HG02759 (cell line): ENCODE measurements around the gene BLOC1S3.

Experiments
- ATAC-seq: cut with Tn5 transposase; IDR thresholded peaks from one replicate; pipeline ENCODE4 v1.9.1; 2021; ENCODE audit warnings: mild to moderate bottlenecking, moderate library complexity; ENCODE audit not compliant: unreplicated experiment

The BLOC1S3 gene

DNA sequence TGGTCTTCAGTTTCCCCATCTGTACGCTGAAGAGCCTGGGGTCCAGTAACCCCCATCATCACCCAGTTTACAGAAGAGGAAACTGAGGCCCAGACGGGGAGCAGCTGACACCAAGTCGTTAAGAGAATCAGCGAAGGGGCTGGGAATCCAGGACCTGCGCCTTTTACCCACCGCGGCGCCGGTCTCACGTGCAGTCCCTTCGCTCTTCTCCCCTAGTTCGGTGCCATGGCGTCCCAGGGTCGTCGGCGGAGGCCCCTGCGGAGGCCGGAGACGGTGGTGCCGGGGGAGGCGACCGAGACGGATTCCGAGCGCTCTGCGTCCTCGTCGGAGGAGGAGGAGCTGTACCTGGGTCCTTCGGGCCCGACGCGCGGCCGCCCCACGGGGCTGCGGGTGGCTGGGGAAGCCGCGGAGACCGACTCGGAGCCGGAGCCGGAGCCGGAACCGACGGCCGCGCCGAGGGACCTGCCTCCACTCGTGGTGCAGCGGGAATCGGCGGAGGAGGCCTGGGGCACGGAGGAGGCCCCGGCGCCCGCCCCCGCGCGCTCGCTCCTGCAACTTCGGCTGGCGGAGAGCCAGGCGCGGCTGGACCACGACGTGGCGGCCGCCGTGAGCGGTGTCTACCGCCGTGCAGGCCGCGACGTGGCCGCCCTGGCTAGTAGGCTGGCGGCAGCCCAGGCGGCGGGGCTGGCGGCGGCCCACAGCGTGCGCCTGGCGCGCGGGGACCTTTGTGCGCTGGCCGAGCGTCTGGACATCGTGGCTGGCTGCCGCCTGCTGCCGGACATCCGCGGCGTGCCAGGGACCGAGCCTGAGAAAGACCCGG, 698 bp downstream of the BLOC1S3 start:
- no peak for ATAC-seq

DNA sequence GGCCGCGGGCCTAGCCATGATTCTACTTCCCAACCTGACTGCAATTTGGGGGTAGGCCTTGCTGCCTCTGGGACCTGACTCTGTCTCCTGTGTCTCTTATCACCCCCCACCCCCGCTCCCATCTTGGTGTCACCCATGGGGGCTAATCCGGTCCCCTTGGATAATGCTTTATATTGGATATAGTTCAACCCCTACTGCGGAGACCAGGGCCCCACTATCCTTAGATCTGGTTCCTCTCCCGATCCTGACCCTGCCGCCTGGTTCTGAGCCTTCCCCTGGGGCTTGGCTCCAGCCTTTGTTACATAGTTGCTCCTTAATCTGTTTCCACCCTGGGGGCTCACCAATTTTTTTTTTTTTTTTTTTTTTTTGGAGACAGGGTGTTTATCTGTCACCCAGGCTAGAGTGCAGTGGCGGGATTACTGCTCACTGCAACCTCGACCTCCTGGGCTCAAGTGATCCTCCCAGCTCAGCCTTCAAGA, 1.3 kb downstream of the BLOC1S3 start:
- no peak for ATAC-seq

DNA sequence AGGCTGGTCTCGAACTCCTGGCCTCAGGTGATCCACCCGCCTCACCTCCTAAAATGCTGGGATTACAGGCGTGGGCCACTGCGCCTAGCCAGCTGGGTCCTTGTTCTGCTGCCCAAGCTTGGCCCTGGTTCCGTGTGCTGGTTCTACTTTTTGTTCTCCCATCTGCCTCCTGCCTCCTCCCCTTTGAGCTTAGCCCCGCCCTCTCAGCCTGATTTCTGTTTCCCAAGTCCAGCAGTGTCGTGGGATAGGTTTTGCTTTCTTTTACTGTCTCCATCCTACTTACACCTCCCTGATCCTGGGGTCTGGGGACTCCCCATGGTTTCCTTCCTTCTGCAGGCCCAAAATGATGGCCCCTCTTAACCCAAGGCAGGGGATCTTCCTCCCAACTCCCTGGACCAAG, 2.4 kb downstream of the BLOC1S3 start:
- no peak for ATAC-seq

DNA sequence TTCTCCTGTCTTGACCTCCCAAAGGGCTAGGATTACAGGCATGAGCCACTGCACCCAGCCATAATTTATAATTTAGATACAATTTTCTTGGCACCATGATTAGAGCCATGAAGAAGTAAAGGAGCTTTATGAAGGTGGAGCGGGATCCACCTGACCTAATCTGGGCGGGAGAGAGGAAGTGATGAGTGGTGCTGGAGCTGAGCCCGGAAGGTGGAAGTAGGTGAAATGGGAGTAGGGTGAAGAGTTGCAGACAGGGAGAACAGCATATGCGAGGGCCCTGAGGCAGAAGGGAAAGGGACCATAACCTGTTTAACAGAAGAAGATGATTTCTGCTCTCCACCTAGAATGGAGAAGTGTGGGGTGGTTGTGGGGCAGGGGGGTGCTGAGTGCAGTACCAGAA, 4.2 kb downstream of the BLOC1S3 start:
- ATAC-seq = no peak

DNA sequence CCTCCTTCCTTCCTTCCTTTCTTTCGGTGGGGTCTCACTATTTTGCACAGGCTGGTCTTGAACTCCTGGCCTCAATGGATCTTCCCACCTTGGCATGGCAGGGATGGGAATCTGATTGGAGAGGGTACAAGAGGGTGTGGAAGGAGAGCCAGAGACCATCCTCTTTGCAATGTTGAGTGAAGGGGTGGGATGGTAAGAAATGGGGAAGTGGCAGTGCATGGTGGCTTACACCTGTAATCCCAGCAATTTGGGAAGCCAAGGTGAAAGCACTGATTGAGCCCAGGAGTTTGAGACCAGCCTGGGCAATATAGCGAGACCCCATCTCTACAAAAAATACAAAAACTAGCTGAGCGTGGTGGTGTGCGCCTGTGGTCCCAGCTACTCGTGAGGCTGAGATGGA, 5.5 kb downstream of the BLOC1S3 start:
- ATAC-seq = no peak

DNA sequence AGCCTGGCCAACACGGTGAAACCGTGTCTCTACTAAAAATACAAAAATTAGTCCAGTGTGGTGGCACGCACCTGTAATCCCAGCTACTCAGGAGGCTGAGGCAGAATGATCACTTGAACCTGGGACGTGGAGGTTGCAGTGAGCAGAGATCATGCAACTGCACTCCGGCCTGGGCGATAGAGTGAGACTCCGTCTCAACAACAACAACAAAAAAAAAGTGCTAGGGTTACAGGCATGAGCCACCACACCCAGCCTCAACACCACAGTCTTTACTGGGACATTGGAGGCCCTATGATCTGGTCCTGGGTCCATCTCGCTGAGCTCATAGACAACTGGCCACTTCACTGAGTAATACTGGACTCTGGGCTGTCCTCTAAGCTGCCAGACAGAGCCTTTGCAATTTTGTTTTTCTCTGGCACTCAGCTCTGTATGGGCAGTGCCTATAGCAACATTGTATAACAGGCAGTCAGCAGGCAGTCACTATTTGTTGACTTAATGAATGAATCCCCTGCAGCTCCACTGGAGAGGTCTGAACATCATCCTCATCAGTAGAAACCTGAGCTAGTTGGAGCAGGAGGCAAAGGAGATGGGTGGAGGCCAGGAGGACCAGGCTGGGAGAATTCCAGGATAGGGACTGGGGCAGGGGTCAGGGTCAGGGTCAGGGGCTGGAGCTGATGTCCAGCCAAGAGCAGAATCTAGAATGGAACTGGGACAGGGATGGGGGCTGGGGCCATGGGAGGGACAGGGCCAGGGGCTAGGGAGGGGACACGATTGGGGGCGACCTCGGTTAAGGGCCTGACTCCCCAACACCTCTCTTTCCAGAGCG, 8.1 kb downstream of the BLOC1S3 start:
- no peak for ATAC-seq

DNA sequence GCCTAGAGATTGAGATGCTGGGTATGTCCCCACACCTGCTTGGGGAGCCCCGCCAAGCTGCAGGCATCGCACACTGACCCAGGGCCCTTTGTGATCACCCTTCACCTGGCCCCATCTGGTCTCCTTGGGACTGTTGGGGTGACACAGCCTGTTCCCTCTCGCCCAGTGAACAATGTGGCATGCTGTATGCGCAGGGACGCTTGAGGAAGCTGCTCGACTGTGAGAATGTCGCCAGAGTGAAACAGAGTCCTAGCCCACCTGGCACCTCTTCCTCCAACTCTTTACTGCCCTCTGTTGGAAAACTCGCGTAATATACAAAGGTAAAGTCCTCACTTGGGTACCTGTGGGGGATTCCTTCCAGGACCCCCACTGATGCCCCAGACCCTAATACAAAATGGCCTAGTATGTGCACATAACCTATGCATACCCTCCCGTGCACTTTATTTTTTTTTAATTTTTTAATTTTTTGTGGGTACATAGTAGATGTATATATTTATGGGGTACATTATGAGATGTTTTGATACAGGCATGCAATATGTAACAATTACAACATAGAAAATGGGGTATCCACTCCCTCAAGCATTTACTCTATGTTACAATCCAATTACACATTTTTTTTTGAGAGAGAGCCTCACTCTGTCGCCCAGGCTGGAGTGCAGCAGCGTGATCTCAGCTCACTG, 9.0 kb downstream of the BLOC1S3 start:
- ATAC-seq = no peak

DNA sequence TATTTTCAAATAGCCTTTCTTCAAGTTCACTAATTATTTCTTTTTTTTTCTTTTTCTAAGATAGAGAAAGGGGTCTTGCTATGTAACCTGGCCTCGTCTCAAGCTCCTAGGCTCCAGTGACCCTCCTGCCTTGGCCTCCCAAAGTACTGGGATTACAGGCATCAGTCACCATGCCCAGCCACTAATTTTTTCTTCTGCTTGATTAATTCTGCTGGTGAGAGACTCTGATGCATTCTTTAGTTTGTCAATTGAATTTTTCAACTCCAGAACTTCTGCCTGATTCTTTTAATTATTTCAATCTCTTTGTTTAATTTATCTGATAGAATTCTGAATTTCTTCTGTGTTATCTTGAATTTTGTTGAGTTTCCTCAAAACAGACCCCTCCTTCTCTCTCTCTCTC, 11.4 kb downstream of the BLOC1S3 start:
- ATAC-seq = no peak

DNA sequence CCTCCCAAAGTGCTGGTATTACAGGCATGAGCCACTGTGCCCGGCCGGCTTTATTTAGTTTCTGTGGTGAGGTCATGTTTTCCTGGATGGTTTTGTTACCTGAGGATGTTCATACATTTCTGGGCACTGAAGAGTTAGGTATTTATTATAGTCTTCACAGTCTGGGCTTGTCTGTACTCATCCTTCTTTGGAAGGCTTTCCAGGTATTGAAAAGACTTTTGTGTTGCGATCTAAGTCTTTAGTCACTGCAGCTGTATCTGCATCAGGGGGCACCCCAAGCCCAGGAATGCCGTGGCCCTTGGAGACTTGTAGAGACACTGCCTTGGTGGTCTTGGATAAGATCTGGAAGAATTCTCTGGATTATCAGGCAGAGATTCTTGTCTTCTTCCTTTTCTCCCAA, 12.8 kb downstream of the BLOC1S3 start:
- ATAC-seq = no peak

DNA sequence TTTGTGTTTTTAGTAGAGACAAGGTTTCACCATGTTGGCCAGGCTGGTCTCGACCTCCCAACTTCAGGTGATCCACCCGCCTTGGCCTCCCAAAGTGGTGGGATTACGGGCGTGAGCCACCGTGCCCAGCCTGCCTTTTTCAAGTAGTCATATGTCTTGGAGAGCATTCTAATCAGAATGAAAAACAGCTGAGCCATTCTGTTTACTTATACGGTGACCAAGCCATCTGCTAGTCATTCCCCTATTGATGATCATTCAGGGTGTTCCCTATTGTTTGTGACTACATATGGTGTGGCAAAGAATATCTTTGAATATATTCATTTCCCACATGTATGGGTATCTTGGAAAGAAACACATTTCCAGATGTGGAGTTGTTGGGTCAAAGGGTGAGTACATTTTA, 17.2 kb downstream of the BLOC1S3 start:
- ATAC-seq = no peak

DNA sequence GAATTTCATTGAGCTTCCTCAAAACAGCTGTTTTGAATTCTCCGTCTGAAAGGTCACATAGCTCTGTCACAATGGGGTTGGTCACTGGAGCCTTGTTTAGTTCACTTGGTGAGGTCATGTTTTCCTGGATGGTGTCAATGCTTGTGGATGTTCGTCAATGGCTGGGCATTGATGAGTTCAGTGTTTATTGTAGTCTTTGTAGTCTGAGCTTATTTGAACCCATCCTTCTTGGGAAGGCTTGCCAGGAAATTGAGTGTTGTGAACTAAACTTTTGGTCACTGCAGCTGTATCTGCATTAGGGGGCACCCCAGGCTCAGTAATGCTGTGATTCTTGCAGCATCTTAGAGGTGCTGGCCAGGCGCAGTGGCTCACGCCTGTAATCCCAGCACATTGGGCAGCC, 22.0 kb downstream of the BLOC1S3 start:
- ATAC-seq = no peak

DNA sequence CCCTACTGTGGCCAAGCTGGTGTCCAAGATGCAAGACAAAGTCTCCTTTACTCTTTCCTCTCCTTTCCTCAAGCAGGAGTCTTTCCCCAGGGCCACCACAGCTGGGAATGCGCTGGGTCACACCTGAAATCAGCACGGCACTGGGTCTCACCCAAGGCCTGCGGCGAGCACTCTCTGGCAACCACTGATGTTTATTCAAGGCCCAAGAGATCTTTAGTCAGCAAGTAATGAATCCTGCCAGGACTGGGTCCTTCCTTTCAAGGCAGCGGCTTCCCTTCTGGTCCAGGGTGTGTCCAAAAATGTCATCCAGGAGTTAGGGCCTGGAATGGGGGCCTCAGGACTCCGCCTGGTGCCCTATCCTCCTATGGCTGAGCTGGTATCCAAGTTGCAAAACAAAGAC, 24.1 kb downstream of the BLOC1S3 start:
- ATAC-seq = no peak

DNA sequence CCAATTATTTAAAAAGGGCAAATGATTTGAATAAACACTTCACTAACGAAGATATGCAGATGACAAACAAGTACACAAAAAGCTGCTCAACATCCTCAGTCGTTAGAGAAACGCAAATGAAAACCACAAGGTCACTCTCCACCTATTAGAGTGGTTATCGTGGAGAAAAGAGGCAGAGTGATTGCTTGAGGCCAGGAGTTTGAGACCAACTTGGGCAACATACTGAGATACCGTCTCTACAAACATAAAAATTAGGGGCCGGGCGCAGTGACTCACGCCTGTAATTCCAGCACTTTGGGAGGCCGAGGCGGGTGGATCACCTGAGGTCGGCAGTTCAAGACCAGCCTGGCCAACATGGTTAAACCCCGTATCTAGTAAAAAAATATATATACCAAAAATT, 27.2 kb downstream of the BLOC1S3 start:
- ATAC-seq = no peak

DNA sequence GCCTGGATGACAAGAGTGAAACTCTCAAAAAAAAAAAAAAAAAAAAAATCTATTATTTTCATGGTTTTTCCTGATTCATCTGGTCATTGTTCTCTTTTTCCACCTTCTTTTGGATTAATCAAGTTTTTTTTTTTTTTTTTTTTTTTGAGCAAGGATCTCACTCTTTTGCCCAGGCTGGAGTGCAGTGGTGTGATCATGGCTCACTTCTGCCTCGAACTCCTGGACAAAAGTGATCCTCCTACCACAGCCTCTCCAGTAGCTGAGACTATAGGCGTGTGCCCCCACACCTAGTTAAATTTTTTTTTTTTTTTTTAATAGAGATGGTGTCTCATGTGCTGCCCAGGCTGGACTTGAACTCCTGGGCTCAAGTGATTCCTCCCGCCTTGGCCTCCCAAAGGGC, 27.7 kb downstream of the BLOC1S3 start:
- ATAC-seq = no peak

DNA sequence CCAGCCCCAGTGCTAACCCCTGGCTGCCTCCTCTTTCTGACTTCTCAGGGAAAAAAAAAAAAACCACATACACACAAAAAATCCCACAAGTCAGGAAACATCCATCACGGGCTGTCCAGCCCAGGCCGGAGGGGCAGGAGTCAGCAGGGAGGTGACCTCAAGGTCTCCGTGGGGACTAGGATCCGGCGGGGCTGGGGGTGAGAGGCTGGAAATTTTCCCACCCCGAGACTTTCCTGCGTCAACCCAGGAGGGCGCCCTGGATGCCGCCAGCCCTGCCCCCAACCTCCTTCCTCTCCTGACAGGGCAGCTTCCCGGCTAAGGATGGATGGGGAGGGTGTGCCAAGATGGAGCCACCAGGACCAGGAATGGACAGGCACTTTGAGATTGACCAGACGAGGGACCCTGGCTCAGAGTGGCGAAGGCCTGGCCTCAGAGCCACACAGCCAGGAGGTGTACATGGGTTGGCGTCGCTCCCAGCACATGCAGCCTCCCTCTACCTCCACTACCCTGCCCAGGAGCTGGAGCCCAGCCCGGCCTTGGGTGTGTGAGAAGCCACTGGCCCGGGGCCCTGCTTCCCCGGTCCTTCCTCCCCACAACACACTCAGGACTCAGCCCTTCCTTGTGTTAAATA, 33.3 kb downstream of the BLOC1S3 start:
- ATAC-seq = no peak

DNA sequence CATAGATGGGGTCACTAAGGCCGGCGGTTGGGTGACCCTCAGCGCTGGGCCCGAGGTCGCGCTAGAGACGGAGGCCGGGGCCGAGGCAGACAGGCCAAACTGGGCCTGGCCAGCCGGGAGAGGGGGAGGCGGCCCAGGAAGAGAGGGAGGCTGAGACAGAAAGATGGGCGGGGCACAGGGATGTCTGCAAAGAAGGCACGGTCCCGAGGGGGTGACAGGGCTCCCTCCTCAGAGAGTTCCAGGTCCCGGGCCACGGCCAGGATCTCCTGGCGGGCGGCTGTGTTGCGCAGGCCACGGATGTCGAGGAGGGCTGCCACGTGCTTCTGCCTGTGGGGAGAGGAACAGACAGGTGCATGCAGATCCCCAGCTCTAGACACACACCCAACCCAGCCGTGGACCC, 34.4 kb downstream of the BLOC1S3 start:
- ATAC-seq = no peak

DNA sequence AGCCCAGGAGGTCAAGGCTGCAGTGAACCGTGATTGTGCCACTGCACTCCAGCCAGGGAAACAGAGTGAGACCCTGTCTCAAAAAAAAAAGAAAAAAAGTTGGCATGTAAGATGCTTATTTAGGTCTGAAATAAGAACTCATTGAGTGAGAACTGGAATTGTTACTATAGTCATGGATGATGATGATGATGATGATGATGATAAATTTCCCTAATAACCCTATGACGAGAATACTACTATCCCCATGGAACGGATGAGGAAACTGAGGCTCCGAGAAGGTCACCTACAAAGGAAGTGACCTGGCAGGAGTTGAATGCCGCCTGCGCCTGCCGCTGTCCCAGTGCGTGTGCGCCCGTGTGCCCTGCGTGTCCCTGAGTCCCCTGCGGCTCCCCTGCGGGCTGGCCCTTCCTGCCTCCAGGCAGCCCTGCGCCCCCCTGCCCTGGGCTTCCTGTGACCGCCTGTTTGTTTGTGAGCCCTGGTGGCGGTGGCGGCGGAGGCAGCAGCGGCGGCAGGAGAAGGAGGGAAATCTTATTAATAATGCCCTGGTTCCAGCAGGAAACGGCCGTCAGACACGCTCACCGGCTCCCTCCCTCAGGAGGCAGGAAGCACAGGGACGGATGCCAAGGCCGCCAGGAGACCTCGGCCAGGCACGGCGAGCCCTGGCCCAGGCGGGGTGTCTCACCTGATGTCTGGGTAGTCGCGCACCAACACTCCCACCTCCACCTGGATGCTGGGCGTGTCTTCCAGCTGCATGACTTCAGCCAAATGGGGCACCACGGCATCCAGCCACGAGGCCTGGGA, 37.0 kb downstream of the BLOC1S3 start:
- no peak for ATAC-seq

DNA sequence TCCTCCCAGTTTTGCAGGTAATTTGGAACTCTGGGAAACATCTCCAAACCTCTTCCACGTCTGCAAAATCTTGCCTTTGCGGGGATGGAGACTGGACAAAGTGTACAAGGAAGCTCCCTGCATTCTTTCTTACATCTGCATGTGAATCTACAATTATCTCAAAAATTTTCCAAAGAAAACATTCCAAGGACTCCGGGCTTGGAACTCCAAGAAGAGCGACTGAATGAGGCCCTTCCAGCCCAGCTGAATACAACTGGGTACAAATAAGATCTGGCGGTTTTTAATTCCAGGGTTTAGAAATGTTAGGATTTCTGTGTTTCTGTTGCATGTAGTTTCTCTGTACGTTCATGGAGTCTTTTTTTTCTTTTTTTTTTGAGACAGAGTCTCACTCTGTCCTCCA, 38.1 kb downstream of the BLOC1S3 start:
- ATAC-seq = no peak

DNA sequence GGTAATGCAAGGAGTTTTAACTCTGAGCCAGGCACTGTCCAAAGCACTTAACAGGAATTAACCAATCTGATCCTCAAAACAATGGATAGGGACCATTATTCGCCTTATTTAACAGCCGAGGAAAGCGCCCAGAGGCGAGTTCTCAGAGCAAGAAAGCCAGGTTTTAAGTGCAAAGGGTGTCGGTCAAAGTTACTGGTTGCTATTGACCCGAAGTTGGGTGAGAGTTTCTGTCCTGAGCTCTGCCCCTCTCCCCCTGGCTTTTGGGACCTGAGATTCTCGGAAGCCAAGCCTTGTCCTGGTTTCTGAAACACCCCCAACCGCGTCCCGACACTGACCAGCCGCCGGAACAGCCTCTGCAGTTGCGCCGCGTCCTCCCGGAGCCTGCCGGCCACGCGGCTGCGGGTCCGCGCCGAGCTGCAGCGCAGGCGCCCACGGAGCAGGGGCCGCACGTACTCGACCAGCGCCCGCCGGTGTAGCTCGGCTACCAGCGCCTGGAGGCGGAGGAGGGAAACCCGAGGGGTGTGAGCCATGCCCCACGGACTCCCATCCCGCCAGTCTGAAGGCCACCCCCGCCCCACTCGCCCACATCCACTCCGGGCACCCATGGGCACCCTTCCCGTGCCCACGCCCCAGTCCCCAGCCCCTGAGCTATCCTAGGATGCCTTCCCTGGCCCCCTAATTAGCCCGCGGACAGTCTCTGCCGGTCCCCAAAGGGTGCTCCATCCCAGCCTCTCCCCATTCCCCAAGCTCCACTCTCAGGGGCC, 38.8 kb downstream of the BLOC1S3 start:
- no peak for ATAC-seq

DNA sequence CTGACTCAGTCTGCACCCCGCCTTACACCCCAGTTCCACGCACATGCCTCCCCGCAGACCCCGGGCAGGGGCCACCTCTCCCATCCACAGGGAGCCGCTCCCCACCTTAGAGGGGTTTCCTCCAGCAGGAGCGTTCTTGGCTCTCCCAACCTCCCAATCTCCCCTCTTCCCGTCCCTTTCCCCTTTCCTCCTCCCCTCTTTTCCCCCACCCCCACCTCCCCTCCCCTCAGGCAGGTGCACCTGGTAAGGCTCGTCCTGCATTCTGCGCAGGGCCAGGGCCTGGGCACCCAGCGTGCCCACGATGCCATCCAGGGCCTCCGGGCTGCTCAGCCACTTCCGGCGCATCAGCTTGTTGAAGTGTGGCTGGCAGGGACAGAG, 39.4 kb downstream of the BLOC1S3 start:
- ATAC-seq = no peak
